Esophagus squamous epithelium (tissue), 5 donors: ENCODE results near the gene GRAP. TPM values are rescaled to one million over a fixed set of nuclear protein-coding genes. Genes with fewer than 3 reads are reported as not detected.
"Not testable (repeated sequence)": the region's sequence is repeated elsewhere in the genome, so short reads cannot be mapped to it uniquely, and the experiment has no call there.

ENCODE experiments used
- DNase-seq: peaks from one replicate; lab custom pipeline; 2025; lab: John Stamatoyannopoulos, UW
- H3K27ac ChIP-seq, 4 donors: fragments of 200-600 bp; sonication (generic); one replicate each; pipeline ENCODE4 v1.5.1; 2016 to 2019; ENCODE audit warnings: mild to moderate bottlenecking in 1 of 4
- H3K27me3 ChIP-seq, 4 donors: fragments of 200-600 bp; sonication (generic); 1 replicate in 3 of 4; 2 replicates in 1 of 4; pipeline versions ENCODE4 v1.5.1 to v1.6.0; 2017 to 2021; ENCODE audit warnings: antibody characterized with exemption in 1 of 4
- H3K36me3 ChIP-seq, 3 donors: fragments of 200-600 bp; sonication (generic); one replicate each; pipeline ENCODE4 v1.5.1; 2016 to 2019
- H3K4me1 ChIP-seq, 3 donors: fragments of 200-600 bp; sonication (generic); one replicate each; pipeline ENCODE4 v1.5.1; 2017 to 2019
- H3K4me3 ChIP-seq, 4 donors: fragments of 200-600 bp; sonication (generic); 1 replicate in 3 of 4; 2 replicates in 1 of 4; pipeline ENCODE4 v1.5.1; 2016 to 2019; ENCODE audit warnings: mild to moderate bottlenecking in 2 of 4, moderate library complexity in 1 of 4
- H3K9me3 ChIP-seq, 3 donors: fragments of 200-600 bp; sonication (generic); one replicate each; pipeline ENCODE4 v1.5.1; 2016 to 2019
- CTCF ChIP-seq, 6 experiments: fragments of 450-650 bp in 4 of 6; fragments of 200-600 bp in 2 of 6; sonication (generic) in 2 of 6; IDR thresholded peaks; one replicate each; pipeline ENCODE4 v1.5.1; 2016 to 2019; ENCODE audit warnings: antibody characterized with exemption in 6 of 6, mild to moderate bottlenecking in 4 of 6, moderate library complexity in 4 of 6
- WGBS, 2 donors: methylation state at CpG; one replicate each; pipeline ENCODE4 v1.1.5; 2018; 5-methylcytosine and 5-hydroxymethylcytosine counted together
- intact Hi-C: fragments of 100-400 bp; cut with DNase I; formaldehyde crosslinking; loops from one replicate; pipeline ENCODE4 v1.15.0; 2022
- total RNA-seq, 4 donors: library from RNA; depleted of rRNA; stranded (reverse); fragments of >200 nt; gene quantifications; one replicate each; pipeline ENCODE4 v1.1.0, GENCODE V29; 2016
- donor health status: DM: yes; HTN: yes; CAD: no.

Gene GRAP
- total RNA-seq, 4 donors from 2014 or later = 1.0 to 4.2 (median 1.7) TPM

- DNase-seq, H3K4me1 ChIP-seq, H3K36me3 ChIP-seq, H3K9me3 ChIP-seq, intact Hi-C loops, H3K27me3 ChIP-seq, H3K4me3 ChIP-seq, H3K27ac ChIP-seq: not testable (repeated sequence)
- no CpG with 5 or more reads among the region's 17 CpGs for WGBS, 2 donors
These were observed 8.8 kb downstream of the GRAP start for GRCh38 chr17:19038007-19038406.

- H3K27me3 ChIP-seq, H3K36me3 ChIP-seq, H3K4me1 ChIP-seq, H3K9me3 ChIP-seq, H3K4me3 ChIP-seq, H3K27ac ChIP-seq, intact Hi-C loops, DNase-seq: not testable (repeated sequence)
- WGBS, 2 donors = no CpG with 5 or more reads among the region's 6 CpGs
These were observed 9.2 kb downstream of the GRAP start for GRCh38 chr17:19037547-19037946.

- WGBS, 2 donors = no CpG with 5 or more reads among the region's 6 CpGs
- H3K27me3 ChIP-seq, H3K27ac ChIP-seq, H3K36me3 ChIP-seq, DNase-seq, H3K4me3 ChIP-seq, intact Hi-C loops, H3K9me3 ChIP-seq, H3K4me1 ChIP-seq: not testable (repeated sequence)
These were observed 10.6 kb downstream of the GRAP start for GRCh38 chr17:19036186-19036585.

- H3K4me1 ChIP-seq, H3K27ac ChIP-seq, H3K27me3 ChIP-seq, H3K9me3 ChIP-seq, H3K36me3 ChIP-seq, intact Hi-C loops, DNase-seq, H3K4me3 ChIP-seq: not testable (repeated sequence)
- WGBS, 2 donors = no CpG with 5 or more reads among the region's 24 CpGs
These were observed 14.3 kb downstream of the GRAP start for GRCh38 chr17:19032377-19032988.

- intact Hi-C loops, H3K9me3 ChIP-seq, H3K27me3 ChIP-seq, DNase-seq, H3K4me3 ChIP-seq, H3K36me3 ChIP-seq, H3K27ac ChIP-seq, H3K4me1 ChIP-seq: not testable (repeated sequence)
- TF ChIP-seq CTCF (IDR thresholded peaks at IDR 0.05) = peak in 1 of 6 experiments; percentile 34
- no CpG with 5 or more reads among the region's 4 CpGs for WGBS, 2 donors
These were observed 15.0 kb downstream of the GRAP start for GRCh38 chr17:19031729-19032128.

GRCh38 chr17:19030771-19031449, 15.8 kb downstream of the GRAP start:
- H3K4me3 ChIP-seq, H3K9me3 ChIP-seq, H3K4me1 ChIP-seq, H3K36me3 ChIP-seq, H3K27me3 ChIP-seq, H3K27ac ChIP-seq, intact Hi-C loops, DNase-seq: not testable (repeated sequence)
- no CpG with 5 or more reads among the region's 5 CpGs for WGBS, 2 donors

- H3K36me3 ChIP-seq, H3K27me3 ChIP-seq, intact Hi-C loops, H3K4me1 ChIP-seq, DNase-seq, H3K9me3 ChIP-seq, H3K27ac ChIP-seq, H3K4me3 ChIP-seq: not testable (repeated sequence)
- no CpG with 5 or more reads among the region's 5 CpGs for WGBS, 2 donors
These were observed 17.0 kb downstream of the GRAP start for GRCh38 chr17:19029740-19030139.

- H3K9me3 ChIP-seq, H3K27me3 ChIP-seq, H3K36me3 ChIP-seq, H3K4me3 ChIP-seq, intact Hi-C loops, H3K27ac ChIP-seq, DNase-seq: not testable (repeated sequence)
- WGBS, 2 donors = no CpG with 5 or more reads among the region's 11 CpGs
- peaks cover 0 to 16% (median 0%) of the 10 kb centered on the region in 3 donors for H3K4me1 ChIP-seq
These were observed 18.1 kb downstream of the GRAP start for GRCh38 chr17:19028671-19029070.
